ENCODE data around the gene SLC25A27.

SLC25A27 gene

GRCh38 chr6:46706464-46706863, 53.7 kb downstream of the SLC25A27 start:
- Histone ChIP-seq H2BK5ac (ENCODE audit: low read length) (no peak overlapping the region), H3K27ac (ENCODE audit: low read depth, low read length) (no peak overlapping the region)
- no CpG with 5 or more reads among the region's 2 CpGs for WGBS (ENCODE audit: extremely low coverage, insufficient coverage, low lambda C conversion rate)

GRCh38 chr6:46711491-46711890, 58.7 kb downstream of the SLC25A27 start:
- Histone ChIP-seq H3K27ac (ENCODE audit: low read depth, low read length) (no peak overlapping the region), H3K18ac (ENCODE audit: low read length) (no peak overlapping the region), H3K79me2 (ENCODE audit: control insufficient read depth, insufficient read depth, low read length) (no peaks in the 10 kb centered on the region), H3K79me1 (ENCODE audit: low read length) (no peaks in the 10 kb centered on the region), H3K4me2 (ENCODE audit: low read length) (no peak overlapping the region), H4K5ac (ENCODE audit: low read length) (no peak overlapping the region), H3K56ac (ENCODE audit: low read length) (no peak overlapping the region), H4K8ac (ENCODE audit: low read depth, low read length) (no peak overlapping the region), H3K4me3 (ENCODE audit: low read length) (no peak overlapping the region), H3K27me3 (ENCODE audit: insufficient read depth, low read length, poor library complexity) (no peaks in the 10 kb centered on the region), H2BK5ac (ENCODE audit: low read length) (no peak overlapping the region), H2BK15ac (replicated peaks; ENCODE audit: low read depth) (no peak overlapping the region), H3K4me1 (ENCODE audit: control insufficient read depth, low read depth, low read length) (no peaks in the 10 kb centered on the region), H3K23ac (ENCODE audit: low read length) (no peak overlapping the region), H3K36me3 (ENCODE audit: control insufficient read depth, insufficient read depth, low read length) (no peaks in the 10 kb centered on the region), H3K4ac (ENCODE audit: low read depth, low read length) (no peak overlapping the region), H2AK5ac (ENCODE audit: low read length) (no peak overlapping the region), H3K9ac (ENCODE audit: low read length) (no peak overlapping the region), H2BK120ac (ENCODE audit: low read depth, low read length) (no peak overlapping the region)
- no peak for DNase-seq
- WGBS (ENCODE audit: extremely low coverage, insufficient coverage, low lambda C conversion rate): no CpG with 5 or more reads among the region's 1 CpG

More at GRCh38 chr6:46706464-46706863, 53.7 kb downstream of the SLC25A27 start:
- Histone ChIP-seq H3K4ac (ENCODE audit: low read depth, low read length) (no peak overlapping the region), H3K79me2 (ENCODE audit: control insufficient read depth, insufficient read depth, low read length) (no peaks in the 10 kb centered on the region), H2BK15ac (replicated peaks; ENCODE audit: low read depth) (no peak overlapping the region), H4K8ac (ENCODE audit: low read depth, low read length) (no peak overlapping the region), H3K23ac (ENCODE audit: low read length) (no peak overlapping the region), H3K4me3 (ENCODE audit: low read length) (no peak overlapping the region), H3K27me3 (ENCODE audit: insufficient read depth, low read length, poor library complexity) (no peaks in the 10 kb centered on the region), H3K4me1 (ENCODE audit: control insufficient read depth, low read depth, low read length) (no peaks in the 10 kb centered on the region), H3K79me1 (ENCODE audit: low read length) (no peaks in the 10 kb centered on the region), H3K4me2 (ENCODE audit: low read length) (no peak overlapping the region), H3K9ac (ENCODE audit: low read length) (no peak overlapping the region), H3K56ac (ENCODE audit: low read length) (no peak overlapping the region), H4K5ac (ENCODE audit: low read length) (no peak overlapping the region), H2AK5ac (ENCODE audit: low read length) (no peak overlapping the region), H2BK120ac (ENCODE audit: low read depth, low read length) (no peak overlapping the region), H3K18ac (ENCODE audit: low read length) (no peak overlapping the region), H3K36me3 (ENCODE audit: control insufficient read depth, insufficient read depth, low read length) (no peaks in the 10 kb centered on the region)
- no peak for DNase-seq

- no peak for DNase-seq
- no peak overlapping the region for H3K9ac ChIP-seq (ENCODE audit: low read length)
- H2AK5ac ChIP-seq (ENCODE audit: low read length): no peak overlapping the region
- H4K5ac ChIP-seq (ENCODE audit: low read length): no peak overlapping the region
- H3K23ac ChIP-seq (ENCODE audit: low read length): no peak overlapping the region
- H2BK120ac ChIP-seq (ENCODE audit: low read depth, low read length): no peak overlapping the region
- no peak overlapping the region for H3K4me3 ChIP-seq (ENCODE audit: low read length)
- H3K27me3 ChIP-seq (ENCODE audit: insufficient read depth, low read length, poor library complexity): no peaks in the 10 kb centered on the region
- H2BK15ac ChIP-seq (replicated peaks; ENCODE audit: low read depth): no peak overlapping the region
- no peak overlapping the region for H4K8ac ChIP-seq (ENCODE audit: low read depth, low read length)
- no peak overlapping the region for H3K18ac ChIP-seq (ENCODE audit: low read length)
- no peak overlapping the region for H3K4me2 ChIP-seq (ENCODE audit: low read length)
- no peak overlapping the region for H3K56ac ChIP-seq (ENCODE audit: low read length)
- no peak overlapping the region for H3K4ac ChIP-seq (ENCODE audit: low read depth, low read length)
- H3K79me2 ChIP-seq (ENCODE audit: control insufficient read depth, insufficient read depth, low read length): no peaks in the 10 kb centered on the region
- no peak overlapping the region for H3K27ac ChIP-seq (ENCODE audit: low read depth, low read length)
- no peaks in the 10 kb centered on the region for H3K36me3 ChIP-seq (ENCODE audit: control insufficient read depth, insufficient read depth, low read length)
- H2BK5ac ChIP-seq (ENCODE audit: low read length): no peak overlapping the region
- H3K4me1 ChIP-seq (ENCODE audit: control insufficient read depth, low read depth, low read length): no peaks in the 10 kb centered on the region
- H3K79me1 ChIP-seq (ENCODE audit: low read length): no peaks in the 10 kb centered on the region
These were observed 62.4 kb downstream of the SLC25A27 start for GRCh38 chr6:46715141-46715540.

GRCh38 chr6:46719099-46719498, 66.3 kb downstream of the SLC25A27 start:
- H3K36me3 ChIP-seq (ENCODE audit: control insufficient read depth, insufficient read depth, low read length): no peaks in the 10 kb centered on the region
- H3K56ac ChIP-seq (ENCODE audit: low read length): no peak overlapping the region
- H3K27me3 ChIP-seq (ENCODE audit: insufficient read depth, low read length, poor library complexity): no peaks in the 10 kb centered on the region
- H3K9ac ChIP-seq (ENCODE audit: low read length): no peak overlapping the region
- H2BK120ac ChIP-seq (ENCODE audit: low read depth, low read length): no peak overlapping the region
- no peak overlapping the region for H2BK5ac ChIP-seq (ENCODE audit: low read length)
- no peak overlapping the region for H3K18ac ChIP-seq (ENCODE audit: low read length)
- no peaks in the 10 kb centered on the region for H3K79me1 ChIP-seq (ENCODE audit: low read length)
- H2BK15ac ChIP-seq (replicated peaks; ENCODE audit: low read depth): no peak overlapping the region
- no peak overlapping the region for H4K8ac ChIP-seq (ENCODE audit: low read depth, low read length)
- no peak overlapping the region for H3K4me2 ChIP-seq (ENCODE audit: low read length)
- H3K79me2 ChIP-seq (ENCODE audit: control insufficient read depth, insufficient read depth, low read length): no peaks in the 10 kb centered on the region
- H4K5ac ChIP-seq (ENCODE audit: low read length): no peak overlapping the region
- H3K4me1 ChIP-seq (ENCODE audit: control insufficient read depth, low read depth, low read length): no peaks in the 10 kb centered on the region
- H3K23ac ChIP-seq (ENCODE audit: low read length): no peak overlapping the region
- no peak for DNase-seq
- no peak overlapping the region for H3K4ac ChIP-seq (ENCODE audit: low read depth, low read length)
- H3K27ac ChIP-seq (ENCODE audit: low read depth, low read length): no peak overlapping the region
- no CpG with 5 or more reads among the region's 1 CpG for WGBS (ENCODE audit: extremely low coverage, insufficient coverage, low lambda C conversion rate)
- H2AK5ac ChIP-seq (ENCODE audit: low read length): no peak overlapping the region
- no peak overlapping the region for H3K4me3 ChIP-seq (ENCODE audit: low read length)

DNA sequence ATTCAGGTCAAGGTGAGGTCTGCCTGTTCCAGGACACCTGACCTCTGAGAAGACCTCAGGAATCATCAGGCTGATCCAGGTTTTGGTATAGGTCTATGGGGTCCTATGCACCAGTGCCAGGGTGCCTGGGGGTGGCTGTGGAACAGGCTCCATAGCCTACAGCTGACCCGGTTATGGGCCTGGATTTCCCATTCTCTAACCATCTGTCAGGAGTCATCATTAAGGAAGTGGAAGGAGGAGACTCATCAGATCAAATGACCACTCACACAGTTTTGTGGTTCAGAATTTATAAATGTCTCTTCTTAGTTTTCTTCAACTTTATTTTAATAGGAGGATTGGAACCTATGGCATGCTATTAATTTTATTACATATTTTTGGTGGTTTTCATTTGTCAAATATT, 67.6 kb downstream of the SLC25A27 start:
- H3K79me1 ChIP-seq (ENCODE audit: low read length): no peaks in the 10 kb centered on the region
- no peak overlapping the region for H3K27ac ChIP-seq (ENCODE audit: low read depth, low read length)
- no peak for DNase-seq
- no peak overlapping the region for H4K5ac ChIP-seq (ENCODE audit: low read length)
- no peak overlapping the region for H3K18ac ChIP-seq (ENCODE audit: low read length)
- no peaks in the 10 kb centered on the region for H3K36me3 ChIP-seq (ENCODE audit: control insufficient read depth, insufficient read depth, low read length)
- H3K4me2 ChIP-seq (ENCODE audit: low read length): no peak overlapping the region
- no peaks in the 10 kb centered on the region for H3K4me1 ChIP-seq (ENCODE audit: control insufficient read depth, low read depth, low read length)
- no peak overlapping the region for H4K8ac ChIP-seq (ENCODE audit: low read depth, low read length)
- H3K4ac ChIP-seq (ENCODE audit: low read depth, low read length): no peak overlapping the region
- H3K9ac ChIP-seq (ENCODE audit: low read length): no peak overlapping the region
- H3K56ac ChIP-seq (ENCODE audit: low read length): no peak overlapping the region
- no peak overlapping the region for H2BK15ac ChIP-seq (replicated peaks; ENCODE audit: low read depth)
- no peaks in the 10 kb centered on the region for H3K79me2 ChIP-seq (ENCODE audit: control insufficient read depth, insufficient read depth, low read length)
- H3K23ac ChIP-seq (ENCODE audit: low read length): no peak overlapping the region
- no peaks in the 10 kb centered on the region for H3K27me3 ChIP-seq (ENCODE audit: insufficient read depth, low read length, poor library complexity)
- no peak overlapping the region for H2BK120ac ChIP-seq (ENCODE audit: low read depth, low read length)
- H2AK5ac ChIP-seq (ENCODE audit: low read length): no peak overlapping the region
- no peak overlapping the region for H2BK5ac ChIP-seq (ENCODE audit: low read length)
- H3K4me3 ChIP-seq (ENCODE audit: low read length): no peak overlapping the region
- no CpG with 5 or more reads among the region's 1 CpG for WGBS (ENCODE audit: extremely low coverage, insufficient coverage, low lambda C conversion rate)
